K562 (cell line): ENCODE measurements around the gene TRMT2A. TPM values are rescaled to one million over a fixed set of nuclear protein-coding genes. Genes with fewer than 3 reads are reported as not detected.

ENCODE experiments used
- BCLAF1 ChIP-seq, 2 experiments: fragments of 450-650 bp in 1 of 2; IDR thresholded peaks; 2 replicates each; pipeline ENCODE4 v1.6.1; 2011 to 2017; ENCODE audit warnings: low read depth in 2 of 2, antibody characterized with exemption in 1 of 2, borderline replicate concordance in 1 of 2, low read length in 1 of 2, mild to moderate bottlenecking in 1 of 2, mixed read lengths in 1 of 2; ENCODE audit not compliant: control insufficient read depth in 1 of 2
- CXXC5 ChIP-seq: fragments of 250-450 bp; sonication (Bioruptor Pico); IDR thresholded peaks from 2 replicates; pipeline ENCODE4 v1.8.0; 2022; ENCODE audit warnings: inconsistent platforms, mild to moderate bottlenecking, moderate library complexity
- DEAF1 ChIP-seq: fragments of 450-650 bp; formaldehyde crosslinking; IDR thresholded peaks from 2 replicates; pipeline ENCODE4 v1.4.0; 2020; ENCODE audit warnings: mild to moderate bottlenecking, moderate library complexity
- FOXO4 ChIP-seq: fragments of 450-650 bp; formaldehyde crosslinking; IDR thresholded peaks from 2 replicates; pipeline ENCODE4 v1.4.0; 2020; ENCODE audit warnings: mild to moderate bottlenecking, moderate library complexity
- HBP1 ChIP-seq: fragments of 450-650 bp; formaldehyde crosslinking; IDR thresholded peaks from 2 replicates; pipeline ENCODE4 v1.4.0; 2022; ENCODE audit warnings: missing genetic modification characterization
- HDAC6 ChIP-seq: IDR thresholded peaks from 2 replicates; pipeline ENCODE4 v1.6.1; 2012; ENCODE audit warnings: low read depth, mild to moderate bottlenecking, control low read depth, inconsistent platforms, low read length, moderate library complexity
- HNRNPL ChIP-seq: fragments of 200-400 bp; formaldehyde crosslinking; IDR thresholded peaks from 2 replicates; pipeline ENCODE4 v1.6.1; 2017; ENCODE audit warnings: low read depth, mild to moderate bottlenecking, low read length
- KAT7 ChIP-seq: sonication (generic); formaldehyde crosslinking; IDR thresholded peaks from 2 replicates; pipeline ENCODE4 v1.8.0; 2022; ENCODE audit warnings: missing genetic modification reagents, mild to moderate bottlenecking, borderline replicate concordance
- MAZ ChIP-seq, 2 experiments: fragments of 450-650 bp in 1 of 2; sonication (generic) in 1 of 2; formaldehyde crosslinking; IDR thresholded peaks in 1 of 2; conservative IDR thresholded peaks in 1 of 2; 2 replicates each; pipeline versions ENCODE4 v1.4.0 to v1.5.0; 2020; ENCODE audit warnings: mild to moderate bottlenecking in 1 of 2, missing genetic modification reagents in 1 of 2
- PHF20 ChIP-seq: fragments of 450-650 bp; IDR thresholded peaks from 2 replicates; pipeline ENCODE4 v1.6.1; 2018; ENCODE audit not compliant: partially characterized antibody
- RUNX1 ChIP-seq: sonication (generic); IDR thresholded peaks from 2 replicates; pipeline ENCODE4 v1.6.1; 2016; ENCODE audit warnings: antibody characterized with exemption, low read depth
- SMARCA4 ChIP-seq: fragments of 450-650 bp; IDR thresholded peaks from 2 replicates; pipeline ENCODE4 v1.6.1; 2016
- SRF ChIP-seq, 2 experiments: fragments of 250-450, 450-650 bp in 1 of 2; sonication (Bioruptor Pico) in 1 of 2; sonication (generic) in 1 of 2; formaldehyde crosslinking; IDR thresholded peaks; 2 replicates each; pipeline versions ENCODE4 v1.5.0 to v1.5.1; 2020 to 2022; ENCODE audit warnings: mild to moderate bottlenecking in 1 of 2, missing genetic modification reagents in 1 of 2
- SUPT5H ChIP-seq: fragments of 450-650 bp; IDR thresholded peaks from 2 replicates; pipeline ENCODE4 v1.6.1; 2016
- ZBTB9 ChIP-seq: fragments of 450-650 bp; formaldehyde crosslinking; IDR thresholded peaks from 2 replicates; pipeline ENCODE4 v1.4.0; 2020; ENCODE audit warnings: mild to moderate bottlenecking, moderate library complexity
- ZC3H8 ChIP-seq: fragments of 450-650 bp; IDR thresholded peaks from 2 replicates; pipeline ENCODE4 v1.6.1; 2017
- ZNF695 ChIP-seq: fragments of 450-650 bp; formaldehyde crosslinking; IDR thresholded peaks from 2 replicates; pipeline ENCODE4 v1.4.0; 2020; ENCODE audit warnings: mild to moderate bottlenecking, moderate library complexity
- ZNF764 ChIP-seq: fragments of 250-450 bp; sonication (Bioruptor Pico); IDR thresholded peaks from 2 replicates; pipeline ENCODE4 v1.4.0; 2020; ENCODE audit warnings: low read depth, mild to moderate bottlenecking, moderate library complexity
- ZSCAN29 ChIP-seq: fragments of 450-650 bp; IDR thresholded peaks from 2 replicates; pipeline ENCODE4 v1.6.1; 2017
- polyA plus RNA-seq, 8 experiments: library from polyadenylated mRNA; depleted of rRNA in 4 of 8; stranded (reverse) in 5 of 8; unstranded in 3 of 8; fragments of >200 nt; fragmentation: Nextera tagmentation in 2 of 8; fragmentation: Illumina TruSeq in 1 of 8; extraction: Ambion mirVana in 2 of 8; extraction: Trizol in 1 of 8; gene quantifications; 2 replicates each; pipeline versions ENCODE4 v1.2.1 to v1.2.3, GENCODE V29; 2011 to 2014; ENCODE audit warnings: inconsistent platforms in 1 of 8, missing spikeins in 1 of 8
- total RNA-seq, 7 experiments: library from RNA; depleted of rRNA in 6 of 7; stranded (reverse); fragments of >200 nt in 6 of 7; fragmentation: Illumina TruSeq in 2 of 7; extraction: Trizol in 2 of 7; gene quantifications; 2 replicates each; pipeline versions ENCODE4 v1.2.1 to v1.2.3, GENCODE V29; 2011 to 2021; ENCODE audit warnings: low replicate concordance in 1 of 7

The TRMT2A gene
- total and polyA plus RNA-seq, 9 of the 15 experiments (the other 6 are each of a cell fraction or from before 2014, with no cell fraction given): 1.6 to 265 (median 140) TPM

GRCh38 chr22:20111045-20111688 is 5.9 kb downstream of the TRMT2A start (continued):
- TF ChIP-seq BCLAF1 (IDR thresholded peaks at IDR 0.05; ENCODE audit: borderline replicate concordance in 1 of 2, control insufficient read depth in 1 of 2, low read depth in 2 of 2, low read length in 1 of 2): peak in 1 of 2 experiments; percentile 20; a peak in 1 of 4 replicates
- TF ChIP-seq DEAF1 (CRISPR knock-in tag): no peak
- 0 out of 2 replicates have a peak, but pooled peaks have one; percentile 27 for TF ChIP-seq ZC3H8
- peak; percentile 74; the same call in 1 of the 2 replicates for TF ChIP-seq ZBTB9 (CRISPR knock-in tag)
- TF ChIP-seq RUNX1: no peak
- TF ChIP-seq FOXO4 (CRISPR knock-in tag): 0 out of 2 replicates have a peak, but pooled peaks have one; percentile 23
- TF ChIP-seq HNRNPL: peak; percentile 73; the same call in 1 of the 2 replicates
- no peak for TF ChIP-seq SMARCA4
- TF ChIP-seq ZNF695 (CRISPR knock-in tag): peak; percentile 63; the same call in 1 of the 2 replicates
- TF ChIP-seq MAZ (CRISPR knock-in tag; conservative IDR thresholded peaks at IDR 0.05 in 1 of 2, IDR thresholded peaks at IDR 0.05 in 1 of 2): peak; percentile 24 to 53; a peak in 2 of 4 replicates
- TF ChIP-seq HBP1 (CRISPR knock-in tag): peak; percentile 89
- TF ChIP-seq ZSCAN29: peak; percentile 60; the same call in 1 of the 2 replicates
- peak; percentile 39; the same call in 1 of the 2 replicates for TF ChIP-seq ZNF764 (CRISPR knock-in tag)
- TF ChIP-seq HDAC6: peak; percentile 95
- TF ChIP-seq SUPT5H: peak; percentile 93
- peak; percentile 51 for TF ChIP-seq CXXC5 (CRISPR knock-in tag)
- peak in 1 of 2 experiments; percentile 59; a peak in 1 of 4 replicates for TF ChIP-seq SRF (CRISPR knock-in tag; IDR thresholded peaks at IDR 0.05)
- TF ChIP-seq PHF20: no peak
- no peak for TF ChIP-seq KAT7 (CRISPR knock-in tag)
